Measurements from ENCODE around the gene BRD4.

Gene BRD4

GRCh38 chr19:15250640-15250993 lies 81.7 kb downstream of the BRD4 start:
- in situ Hi-C loops (cut with MboI; ENCODE audit: low sequenced_read_pairs, unreplicated experiment): no loop called here
- DNase-seq (ENCODE audit: low spot score): no peak
- TF ChIP-seq CTCF (IDR thresholded peaks at IDR 0.05; ENCODE audit: borderline replicate concordance, control extremely low read depth, extremely low read depth, insufficient read depth, missing control alignments): no peak

DNA sequence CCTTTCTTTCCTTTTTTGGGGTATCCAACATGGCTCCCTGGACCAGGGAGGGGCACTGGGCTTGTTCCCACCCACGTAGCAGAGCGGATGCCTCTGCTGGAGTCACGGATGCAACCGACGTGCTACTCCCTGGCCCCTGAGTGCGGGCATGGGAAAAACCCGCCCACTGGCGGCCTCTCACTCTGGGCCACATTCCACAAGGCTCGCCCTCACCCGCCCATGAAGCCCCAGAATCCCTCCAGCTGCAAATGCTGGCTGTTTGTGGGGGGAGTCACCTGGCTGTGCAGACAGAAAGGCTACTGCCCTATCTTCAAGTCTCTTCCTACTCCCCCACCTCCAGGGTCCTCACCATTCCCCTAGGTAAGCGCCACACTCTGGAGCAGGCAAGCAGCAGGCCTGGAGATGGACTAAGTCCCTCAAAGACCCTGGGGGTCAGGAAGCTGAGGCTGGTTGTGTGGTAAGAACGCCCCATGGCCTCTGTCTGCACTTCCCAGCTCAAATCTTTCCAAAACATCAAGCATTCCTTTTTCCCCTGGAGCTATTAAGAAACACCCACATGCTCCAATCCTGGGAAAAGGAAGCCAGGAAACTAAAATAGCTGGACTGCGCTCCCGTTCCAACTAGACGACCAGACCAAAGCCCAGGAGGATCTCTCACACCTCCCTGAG lies 82.2 kb downstream of the BRD4 start:
- no peak for DNase-seq (ENCODE audit: low spot score)
- in situ Hi-C loops (cut with MboI; ENCODE audit: low sequenced_read_pairs, unreplicated experiment): no loop called here
- no peak for TF ChIP-seq CTCF (IDR thresholded peaks at IDR 0.05; ENCODE audit: borderline replicate concordance, control extremely low read depth, extremely low read depth, insufficient read depth, missing control alignments)

- TF ChIP-seq CTCF (IDR thresholded peaks at IDR 0.05; ENCODE audit: borderline replicate concordance, control extremely low read depth, extremely low read depth, insufficient read depth, missing control alignments): no peak
- in situ Hi-C loops (cut with MboI; ENCODE audit: low sequenced_read_pairs, unreplicated experiment): no loop called here
- no peak for DNase-seq (ENCODE audit: low spot score)
Observed at GRCh38 chr19:15249528-15249874, 82.8 kb downstream of the BRD4 start.

GRCh38 chr19:15248648-15249527 lies 83.5 kb downstream of the BRD4 start:
- in situ Hi-C loops (cut with MboI; ENCODE audit: low sequenced_read_pairs, unreplicated experiment): no loop called here
- no peak for DNase-seq (ENCODE audit: low spot score)

DNA sequence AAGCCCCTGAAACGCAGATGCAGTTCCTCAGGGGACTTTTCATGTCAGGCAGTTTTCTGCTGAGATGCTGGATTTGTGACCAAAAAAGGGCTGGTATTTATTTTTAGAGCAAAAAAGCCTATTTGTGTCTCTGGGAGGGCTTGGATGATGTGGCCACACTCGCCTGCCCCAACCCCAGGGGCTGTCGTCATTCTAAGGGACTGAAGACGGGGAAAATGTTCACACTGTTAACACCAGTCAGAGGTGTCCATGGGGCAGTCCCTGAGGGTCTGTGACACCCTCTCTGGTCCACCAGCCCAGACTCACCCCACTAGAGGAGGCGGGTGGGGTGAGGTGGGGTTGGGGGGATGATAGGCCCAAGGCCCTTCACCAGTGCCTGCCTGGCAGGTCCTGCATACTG lies 84.2 kb downstream of the BRD4 start:
- no peak for TF ChIP-seq CTCF (IDR thresholded peaks at IDR 0.05; ENCODE audit: borderline replicate concordance, control extremely low read depth, extremely low read depth, insufficient read depth, missing control alignments)
- in situ Hi-C loops (cut with MboI; ENCODE audit: low sequenced_read_pairs, unreplicated experiment): no loop called here

More at GRCh38 chr19:15248648-15249527, 83.5 kb downstream of the BRD4 start:
- no peak for TF ChIP-seq CTCF (IDR thresholded peaks at IDR 0.05; ENCODE audit: borderline replicate concordance, control extremely low read depth, extremely low read depth, insufficient read depth, missing control alignments)

GRCh38 chr19:15247107-15248014 lies 85.0 kb downstream of the BRD4 start:
- no peak for DNase-seq (ENCODE audit: low spot score)
- in situ Hi-C loops (cut with MboI; ENCODE audit: low sequenced_read_pairs, unreplicated experiment): no loop called here
- TF ChIP-seq CTCF (IDR thresholded peaks at IDR 0.05; ENCODE audit: borderline replicate concordance, control extremely low read depth, extremely low read depth, insufficient read depth, missing control alignments): no peak

More for the DNA sequence above, 84.2 kb downstream of the BRD4 start:
- no peak for DNase-seq (ENCODE audit: low spot score)

Measured in GM13976 (cell line).